HCT116 (cell line): ENCODE measurements around the gene PAX5. TPM values are rescaled to one million over a fixed set of nuclear protein-coding genes. Genes with fewer than 3 reads are reported as not detected.

Experiments
- ATAC-seq: fragments of 200-7000 bp; cut with Tn5 transposase; 2 replicates; pipeline ENCODE4 v1.9.1; 2020; ENCODE audit warnings: mild to moderate bottlenecking, moderate library complexity
- BruUV-seq: library from RNA; stranded (reverse); fragments of 400-500 nt; replicated peaks from 2 replicates; lab custom pipeline; 2021; lab: Mats Ljungman, UMichigan
- CTCF ChIA-PET: fragments of 300-600 bp; sonication (Branson Sonifier 250); formaldehyde crosslinking; loops from one replicate; lab custom pipeline; 2021; ENCODE audit warnings: antibody characterized with exemption; lab: Charles Lee
- POLR2A ChIA-PET: fragments of 300-600, 350-600 bp; sonication (Branson Sonifier 250); formaldehyde crosslinking; loops from one replicate; lab custom pipeline; 2021; ENCODE audit warnings: antibody characterized with exemption; lab: Charles Lee
- RAD21 ChIA-PET, 2 experiments: fragments of 300-600 bp; sonication (Branson Sonifier 250); formaldehyde crosslinking; loops; one replicate each; lab custom pipeline; 2023; ENCODE audit warnings: low total read pairs in 2 of 2; ENCODE audit not compliant: uncharacterized antibody in 2 of 2, unreplicated experiment in 2 of 2, low non-redundant PET in 1 of 2; lab: Charles Lee
- DNase-seq: peaks from one replicate; pipeline ENCODE4 v3.0.0-alpha.2; 2010; ENCODE audit warnings: low read depth, low spot score
- H2AFZ ChIP-seq: fragments of 200-600 bp; shearing (Covaris generic), sonication (generic); 2 replicates; pipeline ENCODE4 v1.6.1; 2017; ENCODE audit warnings: low read depth, mixed run types, mixed read lengths, antibody characterized with exemption, low read length; ENCODE audit not compliant: poor library complexity, severe bottlenecking
- H3K27ac ChIP-seq: 2 replicates; pipeline ENCODE4 v1.5.1; 2012; ENCODE audit warnings: low read depth, low read length
- H3K27me3 ChIP-seq: fragments of 200-600 bp; sonication (generic); 2 replicates; pipeline ENCODE4 v1.6.1; 2016; ENCODE audit warnings: mixed run types, low read length, mixed read lengths; ENCODE audit not compliant: insufficient read depth
- H3K36me3 ChIP-seq, 2 experiments: fragments of 200-500 bp in 1 of 2; fragments of 200-600 bp in 1 of 2; sonication (Bioruptor generic) in 1 of 2; sonication (generic) in 1 of 2; 2 replicates each; pipeline versions ENCODE4 v1.5.1 to v1.6.1; 2014 to 2016; ENCODE audit warnings: low read length in 2 of 2, inconsistent platforms in 1 of 2, mixed read lengths in 1 of 2, mixed run types in 1 of 2; ENCODE audit not compliant: insufficient read depth in 2 of 2, control insufficient read depth in 1 of 2
- H3K4me1 ChIP-seq, 2 experiments: fragments of 200-600 bp in 1 of 2; sonication (generic) in 1 of 2; 2 replicates each; pipeline versions ENCODE4 v1.5.1 to v1.6.1; 2012 to 2017; ENCODE audit warnings: low read length in 2 of 2, inconsistent platforms in 1 of 2, mild to moderate bottlenecking in 1 of 2, mixed read lengths in 1 of 2, mixed run types in 1 of 2, moderate library complexity in 1 of 2; ENCODE audit not compliant: insufficient read depth in 2 of 2, control insufficient read depth in 1 of 2
- H3K4me2 ChIP-seq: fragments of 200-600 bp; sonication (generic); 2 replicates; pipeline ENCODE4 v1.6.1; 2017; ENCODE audit warnings: mixed run types, low read length, mixed read lengths
- H3K4me3 ChIP-seq, 2 experiments: fragments of 200-600 bp in 1 of 2; sonication (generic) in 1 of 2; replicated peaks in 1 of 2; 2 replicates each; pipeline ENCODE4 v1.5.1; 2011 to 2016; ENCODE audit warnings: low read length in 2 of 2, control low read depth in 1 of 2, low read depth in 1 of 2, mild to moderate bottlenecking in 1 of 2, mixed read lengths in 1 of 2, mixed run types in 1 of 2
- H3K79me2 ChIP-seq: fragments of 200-600 bp; sonication (generic); 2 replicates; pipeline ENCODE4 v1.6.1; 2017; ENCODE audit warnings: mild to moderate bottlenecking, mixed run types, low read length, moderate library complexity, mixed read lengths; ENCODE audit not compliant: insufficient read depth
- H3K9ac ChIP-seq: fragments of 200-600 bp; sonication (generic); 2 replicates; pipeline ENCODE4 v1.6.1; 2016; ENCODE audit warnings: low read length, mixed read lengths
- H3K9me2 ChIP-seq: fragments of 200-600 bp; sonication (generic), shearing (Covaris generic); 2 replicates; pipeline ENCODE4 v1.6.1; 2017; ENCODE audit warnings: mixed run types, mild to moderate bottlenecking, moderate library complexity; ENCODE audit not compliant: insufficient read depth
- H3K9me3 ChIP-seq, 2 experiments: fragments of 200-500 bp in 1 of 2; fragments of 200-600 bp in 1 of 2; sonication (Bioruptor generic) in 1 of 2; sonication (generic) in 1 of 2; 2 replicates each; pipeline ENCODE4 v1.6.1; 2014 to 2017; ENCODE audit warnings: low read length in 2 of 2, mixed read lengths in 2 of 2, inconsistent platforms in 1 of 2, low read depth in 1 of 2, mild to moderate bottlenecking in 1 of 2, mixed run types in 1 of 2, moderate library complexity in 1 of 2; ENCODE audit not compliant: control insufficient read depth in 1 of 2, insufficient read depth in 1 of 2
- H4K20me1 ChIP-seq: fragments of 200-600 bp; sonication (generic), shearing (Covaris generic); 2 replicates; pipeline ENCODE4 v1.6.1; 2017; ENCODE audit warnings: mixed run types, mild to moderate bottlenecking, moderate library complexity; ENCODE audit not compliant: insufficient read depth
- CBX3 ChIP-seq: IDR thresholded peaks from 2 replicates; pipeline ENCODE4 v1.6.1; 2012; ENCODE audit warnings: low read depth
- CEBPB ChIP-seq: IDR thresholded peaks from 2 replicates; pipeline ENCODE4 v1.6.1; 2012; ENCODE audit warnings: low read depth
- EGR1 ChIP-seq: IDR thresholded peaks from 2 replicates; pipeline ENCODE4 v1.6.1; 2012; ENCODE audit warnings: low read depth
- EZH2phosphoT487 ChIP-seq: fragments of 200-600 bp; IDR thresholded peaks from 2 replicates; pipeline ENCODE4 v1.6.1; 2018; ENCODE audit warnings: antibody characterized with exemption, borderline replicate concordance
- FOSL1 ChIP-seq: IDR thresholded peaks from 2 replicates; pipeline ENCODE4 v1.6.1; 2012; ENCODE audit warnings: low read depth
- ZFX ChIP-seq: fragments of 450-650 bp; IDR thresholded peaks from 2 replicates; pipeline ENCODE4 v1.6.1; 2017
- ZNF274 ChIP-seq: fragments of 200-500 bp; sonication (Bioruptor generic); IDR thresholded peaks from 2 replicates; pipeline ENCODE4 v1.6.1; 2014; ENCODE audit warnings: mild to moderate bottlenecking, low read depth, low read length, inconsistent platforms
- intact Hi-C: fragments of 100-400 bp; cut with micrococcal nuclease; formaldehyde crosslinking; loops from 2 replicates; pipeline ENCODE4 v1.10.0; 2022
- total RNA-seq: library from RNA; stranded (reverse); gene quantifications from one replicate; pipeline ENCODE4 v1.2.1, GENCODE V29; 2021; ENCODE audit not compliant: unreplicated experiment
- TF ChIP-seq, protein P1 (sequence below): IDR thresholded peaks from 2 replicates; pipeline ENCODE4 v1.6.1; 2012; ENCODE audit warnings: low read depth
- TF ChIP-seq, protein P2 (sequence below): IDR thresholded peaks from 2 replicates; pipeline ENCODE4 v1.6.1; 2012
- TF ChIP-seq, protein P3 (sequence below): IDR thresholded peaks from 2 replicates; pipeline ENCODE4 v1.6.1; 2012

The PAX5 gene
- total RNA-seq, 1 experiment from 2014 or later: 0.17 TPM

DNA sequence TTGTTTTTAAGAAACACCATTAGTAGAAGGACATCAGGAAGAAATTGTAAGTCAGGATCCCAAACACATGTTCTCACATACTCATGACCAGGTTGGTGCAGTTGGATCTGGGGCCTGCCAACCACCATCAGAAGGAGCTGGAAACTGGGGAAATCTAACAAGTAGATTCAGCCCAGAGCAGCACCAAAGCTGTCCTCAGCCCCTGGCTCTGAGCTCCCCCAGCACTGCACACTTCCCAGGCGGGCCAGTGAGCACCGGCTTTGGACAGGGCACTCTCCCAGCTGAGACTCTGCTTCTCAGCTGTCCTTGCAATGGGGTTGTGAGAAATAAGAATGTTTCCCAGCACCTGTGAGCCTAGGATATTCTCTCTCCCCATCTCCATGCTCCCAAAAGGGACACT, 162.5 kb downstream of the PAX5 start:
- ATAC-seq: no peak
- POLR2A ChIA-PET: no interaction called here
- H3K4me2 ChIP-seq: no peak overlapping the region
- H3K79me2 ChIP-seq: no peaks in the 10 kb centered on the region
- H2AFZ ChIP-seq: no peak overlapping the region
- CTCF ChIA-PET: interaction anchor here (5.0 kb wide), 1 partner anchor 119 kb away, joined by 148 read pairs; no protein-coding TSS in a partner anchor
- no peaks in the 10 kb centered on the region for H3K4me1 ChIP-seq
- no peaks in the 10 kb centered on the region for H3K36me3 ChIP-seq
- no peak overlapping the region for H3K9ac ChIP-seq
- no peaks in the 10 kb centered on the region for H3K9me2 ChIP-seq
- no peak overlapping the region for H3K4me3 ChIP-seq
- BruUV-seq: no TSS peak
- no peaks in the 10 kb centered on the region for H4K20me1 ChIP-seq
- H3K27ac ChIP-seq: no peak overlapping the region
- RAD21 ChIA-PET: interaction anchor here in 1 of 2 experiments (0.7 kb wide), 1 partner anchor 572 kb away, joined by 3 read pairs; no protein-coding TSS in a partner anchor
- no peaks in the 10 kb centered on the region for H3K9me3 ChIP-seq
- peaks cover 12% of the 10 kb centered on the region for H3K27me3 ChIP-seq
- no peak for DNase-seq
- intact Hi-C loops: loop anchor here (10.0 kb wide), 2 partner anchors 453 to 523 kb away; no protein-coding TSS in a partner anchor
- TF ChIP-seq EZH2phosphoT487 (no peak), CBX3 (no peak), EGR1 (no peak), ZFX (no peak), ZNF274 (no peak), FOSL1 (no peak), CEBPB (no peak)
- TF ChIP-seq, protein P1, sequence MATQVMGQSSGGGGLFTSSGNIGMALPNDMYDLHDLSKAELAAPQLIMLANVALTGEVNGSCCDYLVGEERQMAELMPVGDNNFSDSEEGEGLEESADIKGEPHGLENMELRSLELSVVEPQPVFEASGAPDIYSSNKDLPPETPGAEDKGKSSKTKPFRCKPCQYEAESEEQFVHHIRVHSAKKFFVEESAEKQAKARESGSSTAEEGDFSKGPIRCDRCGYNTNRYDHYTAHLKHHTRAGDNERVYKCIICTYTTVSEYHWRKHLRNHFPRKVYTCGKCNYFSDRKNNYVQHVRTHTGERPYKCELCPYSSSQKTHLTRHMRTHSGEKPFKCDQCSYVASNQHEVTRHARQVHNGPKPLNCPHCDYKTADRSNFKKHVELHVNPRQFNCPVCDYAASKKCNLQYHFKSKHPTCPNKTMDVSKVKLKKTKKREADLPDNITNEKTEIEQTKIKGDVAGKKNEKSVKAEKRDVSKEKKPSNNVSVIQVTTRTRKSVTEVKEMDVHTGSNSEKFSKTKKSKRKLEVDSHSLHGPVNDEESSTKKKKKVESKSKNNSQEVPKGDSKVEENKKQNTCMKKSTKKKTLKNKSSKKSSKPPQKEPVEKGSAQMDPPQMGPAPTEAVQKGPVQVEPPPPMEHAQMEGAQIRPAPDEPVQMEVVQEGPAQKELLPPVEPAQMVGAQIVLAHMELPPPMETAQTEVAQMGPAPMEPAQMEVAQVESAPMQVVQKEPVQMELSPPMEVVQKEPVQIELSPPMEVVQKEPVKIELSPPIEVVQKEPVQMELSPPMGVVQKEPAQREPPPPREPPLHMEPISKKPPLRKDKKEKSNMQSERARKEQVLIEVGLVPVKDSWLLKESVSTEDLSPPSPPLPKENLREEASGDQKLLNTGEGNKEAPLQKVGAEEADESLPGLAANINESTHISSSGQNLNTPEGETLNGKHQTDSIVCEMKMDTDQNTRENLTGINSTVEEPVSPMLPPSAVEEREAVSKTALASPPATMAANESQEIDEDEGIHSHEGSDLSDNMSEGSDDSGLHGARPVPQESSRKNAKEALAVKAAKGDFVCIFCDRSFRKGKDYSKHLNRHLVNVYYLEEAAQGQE: no peak
- TF ChIP-seq, protein P2, sequence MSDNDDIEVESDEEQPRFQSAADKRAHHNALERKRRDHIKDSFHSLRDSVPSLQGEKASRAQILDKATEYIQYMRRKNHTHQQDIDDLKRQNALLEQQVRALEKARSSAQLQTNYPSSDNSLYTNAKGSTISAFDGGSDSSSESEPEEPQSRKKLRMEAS: no peak
- TF ChIP-seq, protein P3, sequence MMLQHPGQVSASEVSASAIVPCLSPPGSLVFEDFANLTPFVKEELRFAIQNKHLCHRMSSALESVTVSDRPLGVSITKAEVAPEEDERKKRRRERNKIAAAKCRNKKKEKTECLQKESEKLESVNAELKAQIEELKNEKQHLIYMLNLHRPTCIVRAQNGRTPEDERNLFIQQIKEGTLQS: no peak
- TF ChIP-seq, all 23 proteins: peak for 0
